HG03342 (cell line): Measurements from ENCODE around the gene ISG15.

Experiments used
- ATAC-seq: cut with Tn5 transposase; IDR thresholded peaks from one replicate; pipeline ENCODE4 v1.9.1; 2021; ENCODE audit warnings: mild to moderate bottlenecking, moderate library complexity; ENCODE audit not compliant: unreplicated experiment

ISG15 gene

DNA sequence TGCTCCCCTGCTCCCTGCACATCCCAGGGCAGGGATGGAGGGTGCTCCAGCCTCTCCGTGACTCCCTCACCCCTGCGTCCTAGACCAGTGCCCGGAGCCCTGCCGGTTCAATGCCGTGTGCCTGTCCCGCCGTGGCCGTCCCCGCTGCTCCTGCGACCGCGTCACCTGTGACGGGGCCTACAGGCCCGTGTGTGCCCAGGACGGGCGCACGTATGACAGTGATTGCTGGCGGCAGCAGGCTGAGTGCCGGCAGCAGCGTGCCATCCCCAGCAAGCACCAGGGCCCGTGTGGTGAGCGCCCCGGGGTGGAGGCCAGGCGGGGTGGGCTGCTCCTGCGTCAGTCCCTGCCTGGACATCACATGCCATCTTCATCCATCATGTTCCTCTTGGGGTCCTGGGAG lies 28.6 kb downstream of the ISG15 start:
- no peak for ATAC-seq

GRCh38 chr1:1042835-1043234 lies 29.5 kb downstream of the ISG15 start:
- no peak for ATAC-seq

- ATAC-seq: no peak
Measured at GRCh38 chr1:1043411-1043810, 30.1 kb downstream of the ISG15 start.

GRCh38 chr1:1043921-1044320 lies 30.6 kb downstream of the ISG15 start:
- no peak for ATAC-seq

GRCh38 chr1:1044455-1045078 lies 31.3 kb downstream of the ISG15 start:
- no peak for ATAC-seq

DNA sequence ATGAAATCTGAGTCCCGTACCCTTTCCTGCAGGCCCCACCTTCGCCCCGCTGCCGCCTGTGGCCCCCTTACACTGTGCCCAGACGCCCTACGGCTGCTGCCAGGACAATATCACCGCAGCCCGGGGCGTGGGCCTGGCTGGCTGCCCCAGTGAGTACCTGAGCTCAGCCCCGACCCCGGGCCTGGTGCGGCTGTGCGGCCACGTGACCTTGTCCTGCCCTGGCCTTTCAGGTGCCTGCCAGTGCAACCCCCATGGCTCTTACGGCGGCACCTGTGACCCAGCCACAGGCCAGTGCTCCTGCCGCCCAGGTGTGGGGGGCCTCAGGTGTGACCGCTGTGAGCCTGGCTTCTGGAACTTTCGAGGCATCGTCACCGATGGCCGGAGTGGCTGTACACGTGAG lies 31.8 kb downstream of the ISG15 start:
- ATAC-seq: no peak

GRCh38 chr1:1046243-1046642 lies 32.9 kb downstream of the ISG15 start:
- ATAC-seq: no peak

- ATAC-seq: no peak
Measured at GRCh38 chr1:1046767-1047166, 33.5 kb downstream of the ISG15 start.

GRCh38 chr1:1047407-1047806 lies 34.1 kb downstream of the ISG15 start:
- ATAC-seq: no peak

DNA sequence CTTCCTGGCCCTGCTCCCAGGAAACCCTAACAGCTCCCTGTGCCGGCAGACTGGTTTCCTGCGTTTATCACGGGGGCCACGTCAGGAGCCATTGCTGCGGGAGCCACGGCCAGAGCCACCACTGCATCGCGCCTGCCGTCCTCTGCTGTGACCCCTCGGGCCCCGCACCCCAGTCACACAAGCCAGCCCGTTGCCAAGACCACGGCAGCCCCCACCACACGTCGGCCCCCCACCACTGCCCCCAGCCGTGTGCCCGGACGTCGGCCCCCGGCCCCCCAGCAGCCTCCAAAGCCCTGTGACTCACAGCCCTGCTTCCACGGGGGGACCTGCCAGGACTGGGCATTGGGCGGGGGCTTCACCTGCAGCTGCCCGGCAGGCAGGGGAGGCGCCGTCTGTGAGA lies 34.7 kb downstream of the ISG15 start:
- no peak for ATAC-seq

DNA sequence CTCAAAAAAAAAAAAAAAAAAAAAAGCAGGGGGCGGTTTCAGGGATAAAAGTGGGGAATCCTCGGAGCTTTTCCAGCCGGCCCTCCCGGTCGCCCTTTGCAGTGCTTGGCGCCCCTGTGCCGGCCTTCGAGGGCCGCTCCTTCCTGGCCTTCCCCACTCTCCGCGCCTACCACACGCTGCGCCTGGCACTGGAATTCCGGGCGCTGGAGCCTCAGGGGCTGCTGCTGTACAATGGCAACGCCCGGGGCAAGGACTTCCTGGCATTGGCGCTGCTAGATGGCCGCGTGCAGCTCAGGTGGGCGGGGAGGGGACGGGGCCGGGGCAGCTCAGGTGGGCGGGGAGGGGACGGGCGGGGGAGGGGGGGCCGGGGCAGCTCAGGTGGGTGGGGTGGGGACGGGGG lies 35.5 kb downstream of the ISG15 start:
- no peak for ATAC-seq

DNA sequence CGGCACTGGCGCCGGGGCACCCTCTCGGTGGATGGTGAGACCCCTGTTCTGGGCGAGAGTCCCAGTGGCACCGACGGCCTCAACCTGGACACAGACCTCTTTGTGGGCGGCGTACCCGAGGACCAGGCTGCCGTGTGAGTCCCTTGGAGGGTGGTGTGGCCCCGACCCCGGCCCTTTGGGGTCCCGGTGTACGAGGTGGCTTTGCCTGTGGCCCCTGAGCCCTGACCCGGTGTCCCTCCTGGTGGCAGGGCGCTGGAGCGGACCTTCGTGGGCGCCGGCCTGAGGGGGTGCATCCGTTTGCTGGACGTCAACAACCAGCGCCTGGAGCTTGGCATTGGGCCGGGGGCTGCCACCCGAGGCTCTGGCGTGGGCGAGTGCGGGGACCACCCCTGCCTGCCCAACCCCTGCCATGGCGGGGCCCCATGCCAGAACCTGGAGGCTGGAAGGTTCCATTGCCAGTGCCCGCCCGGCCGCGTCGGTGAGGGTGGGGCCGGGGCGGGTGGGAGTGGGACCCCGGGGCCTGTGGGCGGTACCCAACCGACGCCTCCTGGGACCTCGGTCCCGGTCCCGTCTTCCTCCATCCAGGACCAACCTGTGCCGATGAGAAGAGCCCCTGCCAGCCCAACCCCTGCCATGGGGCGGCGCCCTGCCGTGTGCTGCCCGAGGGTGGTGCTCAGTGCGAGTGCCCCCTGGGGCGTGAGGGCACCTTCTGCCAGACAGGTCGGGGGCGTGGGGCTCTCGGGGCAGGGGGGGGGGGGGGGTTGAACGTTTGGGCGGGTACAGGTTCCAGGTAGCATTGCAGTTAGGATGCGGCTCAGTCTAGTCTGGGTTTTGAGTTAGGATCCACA lies 36.2 kb downstream of the ISG15 start:
- ATAC-seq: no peak

GRCh38 chr1:1050577-1051052 lies 37.3 kb downstream of the ISG15 start:
- ATAC-seq: no peak

- no peak for ATAC-seq
Measured at GRCh38 chr1:1051127-1051810, 38.0 kb downstream of the ISG15 start.

DNA sequence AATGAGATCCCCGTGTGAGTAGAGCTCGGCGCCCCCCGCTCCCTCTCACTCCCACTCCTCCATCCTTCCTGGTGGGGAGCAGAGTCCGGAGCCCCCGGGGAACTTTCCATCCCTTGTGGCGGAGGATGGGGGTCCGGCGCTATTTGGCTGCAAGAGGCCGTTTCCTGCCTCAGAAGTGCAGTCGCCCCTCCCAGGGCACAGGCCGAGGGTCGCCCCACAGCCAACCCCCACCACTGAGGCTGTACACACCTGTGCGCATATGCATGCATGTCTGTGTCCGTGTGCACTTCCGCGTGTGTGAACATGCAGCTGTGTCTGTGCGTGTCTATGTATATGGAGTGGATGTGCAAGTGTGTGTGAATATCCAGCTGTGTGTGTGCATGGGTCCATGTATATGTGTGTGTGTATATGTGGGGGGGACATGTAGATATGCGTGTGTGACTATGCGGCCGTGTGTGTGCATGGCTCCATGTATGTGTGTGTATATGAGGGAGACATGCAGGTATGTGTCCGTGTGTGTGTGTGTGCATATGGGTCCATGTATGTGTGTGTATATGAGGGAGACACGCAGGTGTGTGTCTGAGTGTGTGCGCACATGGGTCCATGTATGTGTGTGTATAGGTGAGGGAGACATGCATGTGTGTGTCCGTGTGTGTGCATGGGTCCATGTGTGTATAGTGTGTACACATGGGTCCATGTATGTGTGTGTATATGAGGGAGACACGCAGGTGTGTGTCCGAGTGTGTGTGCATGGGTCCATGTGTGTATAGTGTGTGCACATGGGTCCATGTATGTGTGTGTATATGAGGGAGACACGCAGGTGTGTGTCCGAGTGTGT lies 38.9 kb downstream of the ISG15 start:
- ATAC-seq: no peak

DNA sequence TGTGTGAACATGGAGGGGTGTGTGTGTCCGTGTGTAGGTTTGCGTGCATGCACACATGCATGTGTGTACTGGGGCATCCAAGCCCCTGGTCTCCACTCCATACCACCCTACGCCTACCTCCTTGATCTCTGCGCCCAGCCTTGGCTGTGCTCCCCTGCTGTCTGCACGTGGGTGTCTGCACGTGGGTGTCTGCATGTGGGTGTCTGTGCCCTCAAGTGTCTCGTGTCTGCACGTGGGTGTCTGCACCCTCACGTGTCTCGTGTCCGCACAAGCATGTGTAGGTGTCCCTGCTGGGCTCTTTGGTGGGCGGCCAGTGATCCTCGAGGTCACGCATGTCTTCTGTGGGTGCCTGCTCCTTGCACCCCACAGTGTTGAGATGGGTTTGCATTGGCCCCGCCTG lies 39.7 kb downstream of the ISG15 start:
- ATAC-seq: no peak

DNA sequence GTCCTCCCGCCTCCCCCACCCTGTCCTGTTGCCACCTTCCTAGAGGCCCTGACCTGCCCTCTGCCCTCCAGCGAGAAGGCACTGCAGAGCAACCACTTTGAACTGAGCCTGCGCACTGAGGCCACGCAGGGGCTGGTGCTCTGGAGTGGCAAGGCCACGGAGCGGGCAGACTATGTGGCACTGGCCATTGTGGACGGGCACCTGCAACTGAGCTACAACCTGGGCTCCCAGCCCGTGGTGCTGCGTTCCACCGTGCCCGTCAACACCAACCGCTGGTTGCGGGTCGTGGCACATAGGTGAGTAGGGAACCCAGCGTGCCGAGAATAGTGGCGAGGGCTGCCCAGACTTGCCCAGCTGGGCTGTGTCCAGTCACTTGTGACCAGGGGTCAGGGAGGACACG lies 40.4 kb downstream of the ISG15 start:
- ATAC-seq: no peak

GRCh38 chr1:1054099-1054700 lies 40.9 kb downstream of the ISG15 start:
- no peak for ATAC-seq

DNA sequence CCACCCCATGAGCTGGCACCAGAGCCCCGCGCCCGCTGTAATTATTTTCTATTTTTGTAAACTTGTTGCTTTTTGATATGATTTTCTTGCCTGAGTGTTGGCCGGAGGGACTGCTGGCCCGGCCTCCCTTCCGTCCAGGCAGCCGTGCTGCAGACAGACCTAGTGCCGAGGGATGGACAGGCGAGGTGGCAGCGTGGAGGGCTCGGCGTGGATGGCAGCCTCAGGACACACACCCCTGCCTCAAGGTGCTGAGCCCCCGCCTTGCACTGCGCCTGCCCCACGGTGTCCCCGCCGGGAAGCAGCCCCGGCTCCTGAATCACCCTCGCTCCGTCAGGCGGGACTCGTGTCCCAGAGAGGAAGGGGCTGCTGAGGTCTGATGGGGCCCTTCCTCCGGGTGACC lies 41.7 kb downstream of the ISG15 start:
- no peak for ATAC-seq
